HG02938 (cell line): ENCODE data around the gene XDH.

Source experiments
- ATAC-seq: cut with Tn5 transposase; IDR thresholded peaks from one replicate; pipeline ENCODE4 v1.9.1; 2021; ENCODE audit warnings: mild to moderate bottlenecking, moderate library complexity; ENCODE audit not compliant: unreplicated experiment

The XDH gene

DNA sequence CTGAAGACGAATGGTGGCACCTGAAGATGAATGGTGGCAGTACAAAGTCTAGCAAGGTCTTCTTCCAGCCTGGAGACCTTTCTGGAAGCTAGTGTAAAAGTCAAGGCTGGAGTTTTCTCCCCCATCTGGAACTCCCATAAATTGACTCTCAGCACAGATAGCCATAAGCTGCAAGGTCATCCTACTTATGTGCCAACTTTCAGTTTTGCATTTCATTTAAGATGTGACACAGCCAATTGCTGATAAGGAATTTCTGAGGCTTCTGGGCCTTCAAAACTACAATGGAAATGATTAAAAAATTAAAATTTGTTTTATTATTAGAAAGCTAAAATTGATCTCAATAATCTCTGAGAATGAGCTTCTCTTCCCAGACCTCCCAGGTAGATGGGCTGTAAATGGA, 10.2 kb downstream of the XDH start:
- ATAC-seq, result no peak

DNA sequence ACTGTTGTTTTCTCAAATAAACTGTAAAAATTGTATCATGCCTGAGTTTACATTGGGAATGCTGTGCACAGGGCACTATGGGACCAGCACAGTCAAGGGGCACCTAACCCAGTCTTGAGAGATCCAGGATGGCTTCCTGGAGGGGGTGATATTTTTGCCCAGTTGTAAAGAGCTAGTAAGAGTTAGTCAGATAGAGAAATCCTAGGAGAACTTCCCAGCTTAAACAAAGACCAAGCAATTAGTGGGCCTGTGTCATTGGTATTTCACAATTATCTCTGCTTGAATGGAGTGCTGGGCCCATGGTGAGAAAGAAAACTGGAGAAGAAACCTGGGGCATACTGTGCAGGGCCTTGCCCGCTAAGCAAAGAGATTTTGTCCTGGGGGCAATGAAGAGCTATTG, 12.2 kb downstream of the XDH start:
- ATAC-seq, result no peak

DNA sequence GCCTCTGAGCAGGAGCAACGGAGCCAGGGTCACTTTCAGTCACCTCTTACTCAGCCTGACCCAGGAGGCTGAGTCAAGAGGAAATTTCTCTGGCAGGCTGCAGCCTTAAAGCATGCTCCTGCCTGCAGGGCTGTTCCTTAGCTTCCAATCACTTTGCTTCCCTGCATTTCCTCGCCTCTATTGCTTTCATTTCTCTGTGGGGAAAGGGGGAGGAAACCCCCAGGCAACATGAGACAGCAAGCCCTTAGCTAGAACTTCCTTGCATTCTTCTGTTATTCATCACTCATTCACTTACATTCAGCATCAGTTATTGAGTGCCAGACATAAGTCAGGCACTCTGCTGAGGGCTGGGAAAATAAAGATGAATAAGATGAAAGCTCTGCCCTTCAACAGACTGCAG, 13.0 kb downstream of the XDH start:
- ATAC-seq, result no peak

DNA sequence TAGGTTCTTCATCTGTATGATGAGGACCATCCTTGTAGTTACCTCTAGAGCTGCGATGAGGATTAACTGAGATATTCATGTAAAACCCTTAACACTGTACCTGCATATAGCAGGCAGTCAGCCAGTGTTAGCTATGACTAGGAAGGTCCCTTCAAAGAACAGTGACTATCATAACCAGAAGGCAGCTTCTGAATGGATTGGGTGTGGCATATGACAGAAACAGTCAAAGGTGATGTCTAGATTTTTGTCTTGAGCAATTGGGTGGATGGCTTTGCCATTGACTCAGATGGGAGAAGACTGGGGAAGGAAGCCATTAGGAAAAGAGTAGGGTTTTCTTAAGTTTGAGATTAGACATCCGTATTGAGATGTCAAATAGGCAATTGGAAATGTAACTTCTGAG, 15.7 kb downstream of the XDH start:
- no peak for ATAC-seq

DNA sequence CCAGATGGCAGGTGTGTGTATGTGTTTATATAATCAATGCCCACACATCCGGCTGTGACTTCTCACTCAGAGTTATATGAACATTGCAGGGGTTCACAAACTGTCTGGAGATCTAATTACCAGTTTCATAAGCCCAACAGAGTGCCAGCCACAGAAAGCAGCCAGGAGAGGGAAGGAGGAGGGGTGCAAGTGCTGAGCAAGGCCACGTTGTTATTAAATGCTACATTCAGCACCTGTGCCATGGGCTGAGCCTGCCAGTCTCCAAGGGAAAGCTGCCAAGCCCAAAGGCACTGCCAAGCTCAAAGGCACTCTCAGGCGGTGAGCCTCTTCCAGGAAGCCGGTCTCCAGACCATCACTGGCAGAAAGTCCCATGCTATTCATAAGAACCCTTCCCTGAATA, 17.4 kb downstream of the XDH start:
- no peak for ATAC-seq

DNA sequence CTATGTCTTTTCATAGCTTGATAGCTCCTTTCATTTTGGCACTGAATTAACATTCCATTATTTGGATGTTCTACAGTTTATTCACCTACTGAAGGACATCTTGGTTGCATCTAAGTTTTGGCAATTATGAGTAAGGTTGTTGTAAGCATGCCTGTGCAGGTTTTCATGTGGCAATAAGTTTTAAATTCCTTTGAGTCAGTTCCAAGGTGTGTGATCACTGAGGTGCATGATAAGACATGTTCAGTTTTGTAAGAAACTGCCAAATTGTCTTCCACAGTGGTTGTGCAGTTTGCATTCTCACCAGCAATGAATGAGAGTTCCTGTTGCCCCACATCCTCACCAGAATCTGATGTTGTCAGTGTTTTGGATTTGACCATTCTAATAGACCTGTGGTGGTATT, 24.2 kb downstream of the XDH start:
- ATAC-seq, result no peak

DNA sequence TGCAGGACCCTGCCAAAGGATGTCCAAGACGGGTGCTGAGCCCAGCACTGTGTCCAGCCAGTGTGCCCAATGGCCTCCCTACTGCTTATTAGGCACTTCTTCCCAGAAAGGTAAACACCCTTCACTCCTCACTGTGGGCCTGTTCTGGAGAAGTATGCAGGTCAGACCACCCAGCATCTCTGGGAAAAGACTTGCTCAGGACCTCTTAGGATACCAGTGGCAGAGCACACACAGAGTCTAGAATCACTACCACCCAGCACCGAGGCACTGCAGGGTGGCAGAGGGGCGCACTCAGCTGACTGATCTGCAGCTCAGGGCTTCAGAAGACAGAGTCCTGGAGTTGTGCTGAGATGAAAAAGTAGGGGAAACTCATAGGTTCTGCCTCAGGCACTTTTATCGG, 25.8 kb downstream of the XDH start:
- ATAC-seq, result no peak

DNA sequence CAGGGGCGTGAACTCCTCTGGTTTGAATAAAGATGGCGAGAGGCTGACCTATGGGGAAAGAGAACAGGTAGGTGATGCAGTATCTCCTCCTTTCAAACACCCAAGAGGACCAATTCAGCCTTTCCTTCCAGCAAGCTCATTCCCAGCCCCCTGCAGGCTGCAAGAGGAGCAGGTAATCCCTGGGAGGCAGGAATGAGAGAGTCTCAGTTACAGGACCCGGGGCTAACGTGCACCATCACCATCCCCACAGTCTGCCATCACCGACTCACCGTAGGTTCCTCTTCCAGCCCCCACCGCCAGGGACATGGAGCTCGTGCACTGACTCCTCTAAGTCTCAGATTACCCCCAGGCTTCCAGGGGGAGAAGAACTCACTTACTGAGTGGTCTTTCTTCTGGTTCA, 26.7 kb downstream of the XDH start:
- ATAC-seq, result no peak

DNA sequence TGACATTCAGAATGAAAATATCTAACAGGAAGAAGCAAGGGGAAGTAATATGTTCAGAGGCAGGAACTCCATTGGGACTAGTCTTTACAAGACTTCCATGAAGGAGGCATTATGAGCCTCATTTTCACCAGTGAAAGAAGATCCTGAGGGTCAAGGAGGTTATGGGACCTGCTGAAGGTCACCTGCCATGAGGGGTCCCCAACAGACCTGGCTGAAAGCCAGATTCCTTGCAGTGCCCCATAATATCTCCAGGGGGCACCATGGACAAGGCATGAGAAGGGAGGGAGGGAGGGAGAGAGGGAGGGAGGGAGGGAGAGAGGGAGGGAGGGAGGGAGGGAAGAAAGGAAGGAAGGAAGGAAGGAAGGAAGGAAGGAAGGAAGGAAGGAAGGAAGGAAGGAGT, 27.9 kb downstream of the XDH start:
- no peak for ATAC-seq

DNA sequence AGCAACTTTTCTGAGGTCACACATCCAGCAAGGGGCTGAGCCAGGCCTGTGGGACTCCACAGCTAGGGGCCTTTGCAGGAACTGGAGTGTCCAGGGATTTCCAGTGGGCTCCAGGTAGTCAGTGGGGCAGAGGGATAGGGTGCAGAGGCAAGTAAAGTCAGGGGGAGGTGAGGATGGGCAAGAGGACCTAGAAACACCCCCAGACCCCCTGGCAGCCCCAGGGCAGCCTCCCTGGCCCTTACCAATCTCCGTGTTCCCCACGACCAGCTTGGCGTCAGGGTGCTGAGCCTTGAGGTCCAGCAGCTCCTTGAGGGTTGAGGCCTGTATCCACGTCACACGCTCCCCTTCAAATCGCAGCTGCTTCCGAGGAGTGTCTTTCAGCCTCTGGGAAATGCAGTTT, 28.4 kb downstream of the XDH start:
- ATAC-seq, result no peak

DNA sequence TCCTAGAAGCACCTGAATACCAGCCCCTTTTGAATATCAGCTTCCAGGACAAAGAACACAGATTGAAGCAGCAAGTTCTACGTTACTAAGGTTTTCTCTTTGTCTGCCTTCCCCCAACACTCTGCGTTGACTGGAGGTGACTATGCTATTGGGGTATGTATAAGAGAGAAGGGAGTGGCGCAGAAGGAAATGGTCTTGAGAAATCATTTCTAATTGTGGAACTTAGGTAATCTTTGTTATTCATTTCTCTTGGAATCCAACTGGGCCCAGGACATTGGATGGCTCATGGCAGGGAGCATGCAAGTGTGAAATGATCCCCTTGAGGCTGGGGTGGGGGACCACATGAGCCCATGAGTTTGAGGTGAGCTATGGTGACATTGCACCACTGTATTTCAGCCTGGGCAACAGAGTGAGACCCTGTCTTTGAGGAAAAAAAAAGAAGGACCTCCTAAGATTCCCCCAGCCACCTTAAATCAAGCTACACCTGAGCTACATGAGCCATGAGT, 29.7 kb downstream of the XDH start:
- no peak for ATAC-seq

DNA sequence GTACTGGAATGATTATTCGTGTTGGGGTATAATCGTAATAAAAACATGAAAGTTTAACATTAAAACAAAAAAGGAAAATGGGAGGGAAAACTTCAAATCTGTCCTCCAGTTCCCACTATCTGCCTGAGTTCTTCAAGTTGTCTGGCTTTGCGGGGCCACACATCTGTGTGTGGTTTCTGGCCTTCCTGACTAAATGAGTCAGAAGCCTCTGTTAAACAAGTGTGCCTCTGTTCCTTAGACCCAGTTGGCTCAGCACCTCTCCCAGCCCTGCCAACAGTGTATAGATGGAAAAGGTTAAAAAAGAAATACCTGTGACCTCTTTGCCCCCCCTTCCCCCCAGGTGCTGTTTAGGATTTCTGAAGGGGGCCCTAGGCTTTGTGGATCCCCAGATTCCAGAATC, 30.2 kb downstream of the XDH start:
- no peak for ATAC-seq

DNA sequence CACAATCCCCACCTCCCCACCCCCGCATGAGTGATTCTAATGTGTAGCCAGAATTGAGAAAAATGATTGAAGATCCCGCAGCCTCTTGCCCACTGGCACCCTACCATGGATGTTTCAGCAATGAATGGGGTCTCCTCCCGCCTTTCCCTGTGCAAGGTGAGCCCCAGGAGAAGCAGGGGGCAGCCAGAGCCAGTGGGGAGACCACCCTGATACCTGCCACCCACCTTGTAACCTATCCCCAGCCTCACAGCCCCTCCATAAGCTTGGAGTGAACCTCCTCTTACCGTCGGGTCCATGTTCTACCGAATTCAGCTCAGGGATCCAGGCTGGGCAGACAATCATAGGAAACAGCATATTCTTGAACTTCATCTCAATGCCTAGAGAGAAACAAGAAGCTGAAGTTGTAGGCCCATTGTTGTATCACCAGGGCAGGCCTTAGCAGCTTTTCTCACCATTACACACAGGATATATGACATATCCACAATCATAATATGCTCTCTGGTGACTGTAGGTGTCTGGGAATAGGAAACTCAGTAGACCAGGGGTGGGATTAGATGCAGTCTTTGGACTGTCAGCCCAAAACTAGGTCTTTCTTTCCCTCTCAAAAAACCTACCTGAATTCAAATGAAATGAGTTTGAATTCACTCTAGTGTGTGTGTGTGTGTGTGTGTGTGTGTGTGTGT, 30.9 kb downstream of the XDH start:
- no peak for ATAC-seq

DNA sequence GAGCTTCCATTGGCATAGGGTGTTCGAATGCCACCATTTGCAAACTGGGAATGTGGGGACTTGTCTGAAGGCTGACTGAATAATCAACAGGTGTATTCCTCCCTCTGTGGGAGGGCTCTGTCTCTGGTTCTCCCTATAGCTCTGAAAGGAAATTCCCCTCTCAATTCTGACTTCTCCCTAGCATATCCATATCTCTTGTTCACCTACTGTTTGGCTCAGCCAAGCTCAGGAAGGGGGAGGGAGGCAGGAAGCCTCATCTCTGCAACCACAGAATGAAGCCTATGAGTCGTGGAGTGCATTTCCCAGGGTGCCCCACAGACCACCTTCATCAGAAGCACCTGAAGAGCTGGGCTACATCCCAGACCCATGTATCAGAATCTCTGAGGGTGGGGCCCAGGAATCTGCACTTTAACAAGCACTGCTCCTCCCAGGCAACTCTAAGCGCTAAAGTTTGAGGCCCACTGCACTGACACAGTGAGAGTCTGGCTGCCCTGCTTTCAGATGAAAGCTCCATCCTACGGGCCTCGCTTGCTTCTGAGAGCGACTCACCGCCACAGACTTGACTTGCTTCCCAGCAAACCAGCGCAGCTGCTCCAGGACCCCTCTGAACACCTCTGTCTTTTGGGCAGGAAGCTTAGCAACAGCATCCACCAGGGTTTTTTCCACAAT, 32.0 kb downstream of the XDH start:
- ATAC-seq, result no peak

DNA sequence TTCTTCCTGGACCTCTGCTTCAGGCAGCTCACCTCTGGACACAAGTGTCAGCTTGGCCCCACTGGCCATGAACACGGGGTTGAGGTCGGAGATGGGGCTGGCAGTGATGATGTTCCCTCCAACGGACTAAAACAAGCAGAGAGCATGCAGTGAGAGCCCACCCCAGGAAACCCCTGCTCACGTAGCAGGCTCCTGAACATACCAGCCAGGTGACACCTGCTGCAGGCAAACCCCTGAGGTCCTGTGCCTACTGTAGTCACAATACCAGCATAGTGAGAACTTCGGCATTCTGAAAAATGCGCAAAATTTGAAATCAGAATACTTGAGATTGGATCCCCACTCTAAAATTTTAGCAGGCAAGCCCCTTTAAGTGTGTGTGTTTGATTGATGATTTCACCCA, 32.9 kb downstream of the XDH start:
- no peak for ATAC-seq

DNA sequence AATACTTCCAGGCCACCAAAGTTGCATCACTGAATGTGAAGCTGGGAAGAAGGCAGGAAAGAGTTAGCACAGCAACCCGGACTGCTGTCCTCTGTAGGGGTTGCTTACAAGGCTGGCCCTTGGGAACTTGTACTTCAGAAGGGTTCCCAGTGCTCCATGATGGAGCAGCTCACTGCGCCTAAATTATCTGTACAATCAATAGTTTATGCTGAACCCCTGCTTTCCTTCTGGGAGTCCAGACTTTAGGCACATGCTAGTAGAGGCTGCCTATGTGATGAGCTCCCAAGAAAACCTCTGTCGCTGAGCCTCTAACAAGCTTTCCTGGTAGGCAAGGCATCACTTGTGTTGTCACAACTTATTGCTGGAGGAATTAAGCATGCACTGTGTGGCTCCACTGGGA, 34.3 kb downstream of the XDH start:
- no peak for ATAC-seq

DNA sequence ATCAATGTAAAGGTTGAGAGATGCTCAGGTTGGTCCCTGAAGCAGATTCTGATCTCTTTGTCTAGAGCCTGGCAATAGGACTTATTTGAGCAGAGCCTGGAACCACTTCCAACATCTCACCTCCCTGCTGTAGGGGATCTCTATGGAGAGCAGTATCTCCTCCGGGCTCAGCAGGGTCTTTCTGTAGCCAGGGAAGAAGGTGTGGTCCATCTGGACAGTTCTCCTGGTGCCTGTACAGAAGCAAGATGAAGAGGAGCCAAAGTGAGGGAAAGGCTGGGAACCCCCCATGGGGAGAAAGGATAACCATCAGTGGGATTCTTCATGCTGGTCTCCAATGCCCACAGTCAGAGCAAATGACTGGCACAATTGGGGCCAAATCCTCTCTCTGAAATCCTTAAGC, 34.8 kb downstream of the XDH start:
- ATAC-seq, result no peak

DNA sequence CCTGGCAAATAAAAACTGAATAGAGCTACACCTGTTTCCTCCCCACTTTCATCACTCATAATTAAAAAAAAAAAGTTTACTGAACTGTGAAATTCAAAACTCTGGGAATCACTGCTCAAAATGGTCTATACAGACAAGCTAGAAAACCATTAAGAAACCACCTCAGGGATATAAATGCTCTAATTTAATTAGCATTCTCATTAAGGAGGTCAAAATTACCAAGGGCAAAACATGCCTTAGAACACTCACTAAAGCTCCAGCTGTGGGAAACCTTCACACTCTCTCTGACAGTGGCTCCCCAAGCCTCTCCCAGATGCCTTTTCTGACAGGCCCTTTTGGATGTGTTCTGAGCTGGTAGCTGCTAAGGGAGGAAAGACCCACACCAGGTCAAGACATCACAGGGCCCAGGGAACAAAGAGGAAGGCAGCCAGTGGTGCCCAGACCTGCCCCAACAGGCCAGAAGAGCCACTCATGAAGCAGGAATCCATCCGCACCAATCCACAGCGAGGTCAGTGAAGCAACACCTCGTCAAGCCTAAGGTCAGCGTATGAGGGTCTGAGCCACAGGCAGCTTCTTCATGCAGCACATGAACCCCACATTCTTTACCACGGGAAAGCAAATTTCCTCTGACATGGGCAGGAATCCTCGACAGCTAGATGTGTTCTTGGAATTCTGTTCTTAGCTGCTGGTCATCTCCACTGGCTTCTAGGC, 35.6 kb downstream of the XDH start:
- no peak for ATAC-seq

DNA sequence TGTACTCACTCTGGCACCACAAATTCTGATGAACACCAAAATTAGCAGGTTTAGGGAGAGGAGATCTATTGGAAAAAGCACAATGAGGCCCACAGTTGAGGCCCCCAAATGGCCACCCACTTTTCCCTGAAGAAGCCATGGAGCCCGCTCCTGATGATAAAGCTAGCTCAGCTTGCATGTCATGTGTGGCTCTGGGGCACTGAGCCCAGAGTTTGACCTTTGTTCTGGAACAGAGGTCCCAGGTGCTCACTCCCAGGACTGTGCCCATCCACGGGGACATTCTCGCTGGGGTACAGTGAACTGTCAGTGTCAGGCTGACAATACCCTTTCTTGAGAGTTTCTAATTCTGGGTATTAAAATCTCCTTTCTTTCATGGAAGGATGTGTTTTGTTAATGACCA, 36.2 kb downstream of the XDH start:
- ATAC-seq, result no peak

DNA sequence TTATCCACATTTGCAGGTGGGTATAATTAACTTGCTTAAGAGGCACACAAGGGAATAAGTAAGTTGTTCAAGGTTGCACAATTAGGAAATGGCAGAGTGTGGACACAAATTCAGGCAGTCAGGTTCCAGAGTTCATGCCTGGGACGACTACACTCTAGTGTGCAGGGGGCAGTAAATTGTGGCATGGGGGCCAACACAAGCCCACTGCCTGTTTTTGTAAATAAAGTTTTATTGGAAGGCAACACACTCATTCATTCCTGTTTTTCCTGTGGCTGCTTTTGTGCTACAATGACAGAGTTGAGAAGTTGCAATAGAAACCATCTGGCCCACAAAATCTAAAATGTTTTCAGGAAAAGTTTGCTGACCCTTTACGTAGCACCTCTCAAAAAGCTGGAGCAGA, 41.4 kb downstream of the XDH start:
- ATAC-seq, result no peak

DNA sequence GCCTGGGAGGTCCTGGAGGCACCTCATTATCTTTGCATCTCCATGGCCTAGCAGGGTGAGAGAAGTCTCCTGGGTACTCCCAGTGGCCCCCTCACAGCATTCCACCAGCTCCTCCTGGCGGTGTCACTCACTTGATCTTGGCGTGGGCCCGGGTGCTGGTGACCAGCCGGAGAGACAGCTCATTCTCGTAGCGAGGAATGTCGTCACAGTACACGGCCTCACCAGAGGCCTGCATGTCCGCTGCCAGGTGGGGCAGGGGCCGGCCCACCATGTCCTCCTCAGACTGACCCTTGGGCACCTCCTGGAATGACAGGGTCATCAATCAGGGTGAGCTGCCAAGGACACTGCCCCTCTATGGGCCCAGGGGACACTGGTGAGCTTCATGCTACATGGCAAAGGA, 42.4 kb downstream of the XDH start:
- no peak for ATAC-seq

DNA sequence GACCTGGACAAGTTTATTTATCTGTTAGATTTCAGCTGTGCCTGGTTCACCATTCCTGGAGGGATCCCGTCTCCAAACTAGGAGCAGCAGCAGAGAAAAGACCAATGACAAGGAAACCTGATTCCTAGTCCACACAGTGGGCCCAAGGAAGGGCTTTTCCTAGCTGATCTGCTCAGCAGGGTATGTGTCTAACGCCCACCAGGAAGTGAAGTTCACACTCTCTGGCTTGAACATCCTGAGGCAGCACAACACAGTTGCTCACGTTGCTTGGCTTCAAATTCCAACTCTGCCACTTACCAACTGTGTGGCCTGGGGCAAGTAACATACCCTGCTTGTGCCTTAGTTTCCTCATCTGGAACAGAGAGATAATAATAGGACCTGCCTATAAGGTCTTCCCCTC, 42.9 kb downstream of the XDH start:
- ATAC-seq, result no peak
